ENCODE data around the gene PARVG. TPM values are rescaled to one million over a fixed set of nuclear protein-coding genes. Genes with fewer than 3 reads are reported as not detected.

PARVG gene
- total and polyA plus RNA-seq, 10 of the 15 experiments (the other 5 are each of a cell fraction or from before 2014, with no cell fraction given) = 6.3 to 123 (median 71.9) TPM

DNA sequence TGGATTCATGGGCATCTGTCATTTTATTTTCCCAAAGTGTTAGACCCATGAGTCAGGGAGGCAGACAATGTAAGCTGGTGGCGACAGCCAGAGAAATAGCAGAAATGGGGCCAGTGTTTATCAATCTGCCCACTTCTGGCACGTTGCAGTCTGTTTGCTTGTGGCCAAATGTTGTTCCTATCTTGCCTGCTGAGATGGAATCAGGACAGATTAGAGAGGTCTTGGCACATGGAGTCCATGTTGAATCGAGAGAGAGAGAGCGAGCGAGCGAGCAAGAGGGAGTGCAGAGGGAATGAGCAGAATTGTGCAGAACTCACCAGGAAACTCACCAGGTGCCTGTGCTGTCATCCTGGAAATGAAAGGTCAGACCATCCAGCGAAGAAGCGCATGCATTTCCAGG is 21.9 kb upstream of the PARVG start:
- no peak for FAIRE-seq
- H3K4me2 ChIP-seq (ENCODE audit: control insufficient read depth, insufficient read depth) = no peak overlapping the region
- SMC1A ChIA-PET (ENCODE audit: uncharacterized antibody, unreplicated experiment) = no interaction called here
- RAD21 ChIA-PET (ENCODE audit: unreplicated experiment) = no interaction called here
- WGBS (ENCODE audit: insufficient coverage, insufficient replicate concordance, low lambda C conversion rate, missing lambda C conversion rate) = 92% methylated on average over 8 of the region's 8 CpGs
- no peak overlapping the region for H3K4me3 ChIP-seq
- H3K79me2 ChIP-seq (ENCODE audit: control insufficient read depth, insufficient read depth, low read length) = no peaks in the 10 kb centered on the region
- in situ Hi-C loops (cut with MboI) (no loop called here), intact Hi-C loops (cut with micrococcal nuclease; ENCODE audit: unreplicated experiment) (no loop called here)
- no peaks in the 10 kb centered on the region for H3K9me3 ChIP-seq (replicated peaks; ENCODE audit: control insufficient read depth, insufficient read depth, low read length)
- DNase-seq (ENCODE audit: low read depth, low spot score) = no peak
- POLR2A ChIA-PET = no interaction called here
- peaks cover 7 to 19% of the 10 kb centered on the region in 2 experiments; a peak in 3 of 4 replicates for H3K36me3 ChIP-seq (ENCODE audit: control insufficient read depth in 2 of 2, insufficient read depth in 2 of 2, low read length in 1 of 2)
- no peak overlapping the region for H3K27ac ChIP-seq (ENCODE audit: control insufficient read depth, insufficient read depth)
- no peak for ATAC-seq
- no peaks in the 10 kb centered on the region for H4K20me1 ChIP-seq (ENCODE audit: control insufficient read depth, insufficient read depth)
- CTCF ChIA-PET = no interaction called here
- no peak overlapping the region for H2AFZ ChIP-seq (ENCODE audit: control insufficient read depth, low read depth, low read length)
- H3K9ac ChIP-seq (ENCODE audit: control insufficient read depth, insufficient read depth, low read length) = no peak overlapping the region
- no peaks in the 10 kb centered on the region for H3K4me1 ChIP-seq (ENCODE audit: control insufficient read depth, insufficient read depth, low read length)
- no TSS peak for BruUV-seq (replicated peaks)
- no peaks in the 10 kb centered on the region for H3K27me3 ChIP-seq (replicated peaks in 1 of 2; ENCODE audit: control insufficient read depth in 2 of 2, insufficient read depth in 2 of 2, low read length in 1 of 2)
- TF ChIP-seq RUNX3 (IDR thresholded peaks at IDR 0.05; ENCODE audit: low read length) (no peak), ZSCAN29 (IDR thresholded peaks at IDR 0.05) (no peak), ASH2L (IDR thresholded peaks at IDR 0.05; ENCODE audit: borderline replicate concordance, low read depth) (no peak), BCL11A (IDR thresholded peaks at IDR 0.05; ENCODE audit: low read depth, low read length) (no peak), NBN (IDR thresholded peaks at IDR 0.05) (no peak), MXI1 (IDR thresholded peaks at IDR 0.05; ENCODE audit: low read depth, low read length) (no peak), TCF3 (IDR thresholded peaks at IDR 0.05; ENCODE audit: borderline replicate concordance, insufficient read depth, low read depth, low read length) (no peak), NR2C1 (IDR thresholded peaks at IDR 0.05) (no peak), RAD51 (IDR thresholded peaks at IDR 0.05) (no peak), KDM1A (IDR thresholded peaks at IDR 0.05; ENCODE audit: borderline replicate concordance) (no peak), RBBP5 (conservative IDR thresholded peaks at IDR 0.05) (no peak), CHD4 (IDR thresholded peaks at IDR 0.05) (no peak), RFX5 (IDR thresholded peaks at IDR 0.05; ENCODE audit: low read depth, low read length) (no peak)
- TF ChIP-seq, protein P1, sequence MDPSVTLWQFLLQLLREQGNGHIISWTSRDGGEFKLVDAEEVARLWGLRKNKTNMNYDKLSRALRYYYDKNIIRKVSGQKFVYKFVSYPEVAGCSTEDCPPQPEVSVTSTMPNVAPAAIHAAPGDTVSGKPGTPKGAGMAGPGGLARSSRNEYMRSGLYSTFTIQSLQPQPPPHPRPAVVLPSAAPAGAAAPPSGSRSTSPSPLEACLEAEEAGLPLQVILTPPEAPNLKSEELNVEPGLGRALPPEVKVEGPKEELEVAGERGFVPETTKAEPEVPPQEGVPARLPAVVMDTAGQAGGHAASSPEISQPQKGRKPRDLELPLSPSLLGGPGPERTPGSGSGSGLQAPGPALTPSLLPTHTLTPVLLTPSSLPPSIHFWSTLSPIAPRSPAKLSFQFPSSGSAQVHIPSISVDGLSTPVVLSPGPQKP (IDR thresholded peaks at IDR 0.05; ENCODE audit: low read depth, low read length) = no peak
- TF ChIP-seq, protein P2, sequence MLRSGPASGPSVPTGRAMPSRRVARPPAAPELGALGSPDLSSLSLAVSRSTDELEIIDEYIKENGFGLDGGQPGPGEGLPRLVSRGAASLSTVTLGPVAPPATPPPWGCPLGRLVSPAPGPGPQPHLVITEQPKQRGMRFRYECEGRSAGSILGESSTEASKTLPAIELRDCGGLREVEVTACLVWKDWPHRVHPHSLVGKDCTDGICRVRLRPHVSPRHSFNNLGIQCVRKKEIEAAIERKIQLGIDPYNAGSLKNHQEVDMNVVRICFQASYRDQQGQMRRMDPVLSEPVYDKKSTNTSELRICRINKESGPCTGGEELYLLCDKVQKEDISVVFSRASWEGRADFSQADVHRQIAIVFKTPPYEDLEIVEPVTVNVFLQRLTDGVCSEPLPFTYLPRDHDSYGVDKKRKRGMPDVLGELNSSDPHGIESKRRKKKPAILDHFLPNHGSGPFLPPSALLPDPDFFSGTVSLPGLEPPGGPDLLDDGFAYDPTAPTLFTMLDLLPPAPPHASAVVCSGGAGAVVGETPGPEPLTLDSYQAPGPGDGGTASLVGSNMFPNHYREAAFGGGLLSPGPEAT (IDR thresholded peaks at IDR 0.05; ENCODE audit: low read depth) = no peak
- TF ChIP-seq, protein P3, sequence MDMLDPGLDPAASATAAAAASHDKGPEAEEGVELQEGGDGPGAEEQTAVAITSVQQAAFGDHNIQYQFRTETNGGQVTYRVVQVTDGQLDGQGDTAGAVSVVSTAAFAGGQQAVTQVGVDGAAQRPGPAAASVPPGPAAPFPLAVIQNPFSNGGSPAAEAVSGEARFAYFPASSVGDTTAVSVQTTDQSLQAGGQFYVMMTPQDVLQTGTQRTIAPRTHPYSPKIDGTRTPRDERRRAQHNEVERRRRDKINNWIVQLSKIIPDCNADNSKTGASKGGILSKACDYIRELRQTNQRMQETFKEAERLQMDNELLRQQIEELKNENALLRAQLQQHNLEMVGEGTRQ (IDR thresholded peaks at IDR 0.05; ENCODE audit: borderline replicate concordance, low read depth, low read length) = no peak

Measured in GM12878 (cell line).